Measurements from ENCODE around the gene PCMTD2. TPM values are rescaled to one million over a fixed set of nuclear protein-coding genes. Genes with fewer than 3 reads are reported as not detected.
A peak's percentile ranks its signal among the peaks of the same experiment; 100 is the strongest.

Gene PCMTD2
- total and polyA plus RNA-seq, 9 donors = 32.0 to 96.3 (median 78.7) TPM

- TF ChIP-seq POLR2A (IDR thresholded peaks at IDR 0.05) = no peak
- TF ChIP-seq, protein P1, sequence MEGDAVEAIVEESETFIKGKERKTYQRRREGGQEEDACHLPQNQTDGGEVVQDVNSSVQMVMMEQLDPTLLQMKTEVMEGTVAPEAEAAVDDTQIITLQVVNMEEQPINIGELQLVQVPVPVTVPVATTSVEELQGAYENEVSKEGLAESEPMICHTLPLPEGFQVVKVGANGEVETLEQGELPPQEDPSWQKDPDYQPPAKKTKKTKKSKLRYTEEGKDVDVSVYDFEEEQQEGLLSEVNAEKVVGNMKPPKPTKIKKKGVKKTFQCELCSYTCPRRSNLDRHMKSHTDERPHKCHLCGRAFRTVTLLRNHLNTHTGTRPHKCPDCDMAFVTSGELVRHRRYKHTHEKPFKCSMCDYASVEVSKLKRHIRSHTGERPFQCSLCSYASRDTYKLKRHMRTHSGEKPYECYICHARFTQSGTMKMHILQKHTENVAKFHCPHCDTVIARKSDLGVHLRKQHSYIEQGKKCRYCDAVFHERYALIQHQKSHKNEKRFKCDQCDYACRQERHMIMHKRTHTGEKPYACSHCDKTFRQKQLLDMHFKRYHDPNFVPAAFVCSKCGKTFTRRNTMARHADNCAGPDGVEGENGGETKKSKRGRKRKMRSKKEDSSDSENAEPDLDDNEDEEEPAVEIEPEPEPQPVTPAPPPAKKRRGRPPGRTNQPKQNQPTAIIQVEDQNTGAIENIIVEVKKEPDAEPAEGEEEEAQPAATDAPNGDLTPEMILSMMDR (IDR thresholded peaks at IDR 0.05) = no peak
- TF ChIP-seq EP300 (IDR thresholded peaks at IDR 0.05) = no peak
- no peaks in the 10 kb centered on the region for H3K9me3 ChIP-seq
- intact Hi-C loops (cut with DNase I) = no loop called here
- DNase-seq = no peak
- no peaks in the 10 kb centered on the region for H3K36me3 ChIP-seq
- H3K27ac ChIP-seq = no peak overlapping the region
- 84 to 90% (median 87%) methylated on average over 7 of the region's 7 CpGs for WGBS, 3 donors
- peaks cover 14% of the 10 kb centered on the region for H3K4me1 ChIP-seq (ENCODE audit: insufficient read depth)
- H3K4me3 ChIP-seq = no peak overlapping the region
- no peaks in the 10 kb centered on the region for H3K27me3 ChIP-seq
Measured at GRCh38 chr20:64209148-64209547, 46.4 kb upstream of the PCMTD2 start.

GRCh38 chr20:64210656-64211369 is 44.7 kb upstream of the PCMTD2 start:
- peaks cover 14% of the 10 kb centered on the region for H3K4me1 ChIP-seq (ENCODE audit: insufficient read depth)

DNA sequence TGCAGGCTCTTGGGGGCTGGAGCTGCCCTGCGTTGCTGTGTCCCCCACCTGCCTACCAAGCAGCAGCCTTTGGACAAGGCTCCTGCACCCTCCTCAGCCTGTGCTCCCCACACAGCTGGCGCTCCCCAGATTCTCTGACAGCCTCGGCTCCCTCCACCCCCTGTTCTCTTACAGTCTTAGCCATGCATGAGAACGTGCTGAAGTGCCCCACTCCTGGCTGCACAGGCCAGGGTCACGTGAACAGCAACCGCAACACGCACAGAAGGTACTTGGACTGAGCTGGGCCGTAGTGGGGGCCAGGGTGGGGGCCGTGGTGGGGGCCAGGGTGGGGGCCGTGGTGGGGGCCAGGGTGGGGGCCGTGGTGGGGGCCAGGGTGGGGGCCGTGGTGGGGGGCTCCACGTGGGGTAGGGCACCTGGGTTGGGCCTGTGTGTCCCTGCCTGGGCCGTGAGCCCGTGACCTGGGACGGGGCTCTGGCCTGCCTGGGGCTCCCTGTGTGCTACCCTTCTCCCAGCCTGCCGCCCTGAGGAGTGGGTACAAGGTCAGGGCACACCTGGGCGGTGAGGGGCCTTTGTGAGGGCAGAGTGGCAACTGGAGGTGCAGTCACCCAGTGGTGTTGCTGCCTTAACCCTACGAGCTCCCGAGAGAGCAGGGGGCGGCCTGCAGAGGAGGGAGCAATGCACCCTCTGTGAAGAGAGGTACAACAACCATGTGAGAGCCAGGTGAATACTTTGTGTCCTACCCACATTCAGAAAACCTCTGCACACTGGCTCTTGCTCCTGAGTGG is 43.5 kb upstream of the PCMTD2 start:
- H3K27ac ChIP-seq = peak overlapping the region in 1 of 2 donors; percentile 70
- TF ChIP-seq EP300 (IDR thresholded peaks at IDR 0.05) = no peak
- TF ChIP-seq, protein P1 (IDR thresholded peaks at IDR 0.05) = no peak
- no peak for TF ChIP-seq POLR2A (IDR thresholded peaks at IDR 0.05)
- DNase-seq = peak in 2 of 5 donors; percentile 29 to 43

More at GRCh38 chr20:64210656-64211369, 44.7 kb upstream of the PCMTD2 start:
- Histone ChIP-seq H3K9me3 (no peaks in the 10 kb centered on the region), H3K27ac (peak overlapping the region in 1 of 2 donors; percentile 45), H3K4me3 (no peak overlapping the region), H3K27me3 (no peaks in the 10 kb centered on the region), H3K36me3 (no peaks in the 10 kb centered on the region)
- DNase-seq = peak in 3 of 5 donors; percentile 46 to 54 (median 52)
- WGBS, 3 donors = 55 to 69% (median 67%) methylated on average over 15 of the region's 15 CpGs
- TF ChIP-seq, protein P1 (IDR thresholded peaks at IDR 0.05) = no peak
- TF ChIP-seq POLR2A (IDR thresholded peaks at IDR 0.05) (no peak), EP300 (IDR thresholded peaks at IDR 0.05) (no peak)
- intact Hi-C loops (cut with DNase I) = no loop called here

DNA sequence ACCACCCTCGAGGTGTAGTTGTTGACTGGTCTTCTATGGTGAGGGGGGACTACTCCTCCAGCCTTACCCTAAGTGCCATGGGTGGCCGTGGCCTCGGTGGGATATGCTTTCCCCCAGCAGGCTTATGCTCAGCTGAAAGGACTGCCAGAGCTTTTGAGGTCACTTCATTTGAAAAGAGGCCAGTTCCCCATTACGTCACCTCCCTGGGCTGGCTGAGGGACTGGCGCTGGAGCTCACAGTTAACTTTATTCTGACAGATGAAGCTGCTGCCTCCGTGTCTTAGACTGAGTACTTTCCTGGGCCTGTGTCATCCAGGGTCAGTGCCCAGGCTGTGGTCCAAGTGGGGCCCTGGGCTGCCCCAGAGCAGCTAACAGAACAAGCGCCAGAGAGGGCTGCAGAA is 42.8 kb upstream of the PCMTD2 start:
- Histone ChIP-seq H3K4me3 (no peak overlapping the region), H3K27ac (peak overlapping the region in 1 of 2 donors; percentile 70), H3K4me1 (ENCODE audit: insufficient read depth) (peaks cover 14% of the 10 kb centered on the region), H3K36me3 (no peaks in the 10 kb centered on the region), H3K9me3 (no peaks in the 10 kb centered on the region), H3K27me3 (no peaks in the 10 kb centered on the region)
- intact Hi-C loops (cut with DNase I) = no loop called here
- 20 to 23% (median 21%) methylated on average over 7 of the region's 7 CpGs for WGBS, 3 donors
- DNase-seq = peak; percentile 74 to 83 (median 79)
- no peak for TF ChIP-seq POLR2A (IDR thresholded peaks at IDR 0.05)
- TF ChIP-seq EP300 (IDR thresholded peaks at IDR 0.05) = no peak
- TF ChIP-seq, protein P1 (IDR thresholded peaks at IDR 0.05) = no peak

More for the DNA sequence above, 43.5 kb upstream of the PCMTD2 start:
- H3K36me3 ChIP-seq = no peaks in the 10 kb centered on the region
- H3K4me1 ChIP-seq (ENCODE audit: insufficient read depth) = peaks cover 14% of the 10 kb centered on the region
- no peaks in the 10 kb centered on the region for H3K27me3 ChIP-seq
- H3K4me3 ChIP-seq = no peak overlapping the region
- no peaks in the 10 kb centered on the region for H3K9me3 ChIP-seq
- intact Hi-C loops (cut with DNase I) = no loop called here
- 63 to 85% (median 79%) methylated on average over 13 to 21 of the region's 21 CpGs for WGBS, 3 donors
